ENCODE data around the gene MBNL3. TPM values are rescaled to one million over a fixed set of nuclear protein-coding genes. Genes with fewer than 3 reads are reported as not detected.

MBNL3 gene
- total and polyA plus RNA-seq, 9 of the 15 experiments (the other 6 are each of a cell fraction or from before 2014, with no cell fraction given) = under 0.01 to 0.25 (median 0.16) TPM

- Histone ChIP-seq H3K27me3 (ENCODE audit: control insufficient read depth in 2 of 2, insufficient read depth in 2 of 2, low read length in 2 of 2) (no peaks in the 10 kb centered on the region), H3K79me2 (ENCODE audit: control insufficient read depth, insufficient read depth, low read length) (no peaks in the 10 kb centered on the region), H3K27ac (ENCODE audit: extremely low read depth, low read depth, low read length) (no peak overlapping the region), H4K20me1 (replicated peaks; ENCODE audit: control insufficient read depth, insufficient read depth, low read length) (no peaks in the 10 kb centered on the region), H3K4me2 (ENCODE audit: insufficient read depth, low read length) (no peak overlapping the region), H2AFZ (ENCODE audit: low read depth, low read length) (no peak overlapping the region), H3K36me3 (ENCODE audit: control insufficient read depth, insufficient read depth, low read length) (no peaks in the 10 kb centered on the region), H3K9me3 (replicated peaks; ENCODE audit: control insufficient read depth, insufficient read depth, low read depth, low read length) (no peaks in the 10 kb centered on the region), H3K9ac (ENCODE audit: insufficient read depth in 1 of 2, low read depth in 2 of 2, low read length in 2 of 2) (no peak overlapping the region), H3K4me1 (replicated peaks in 1 of 2; ENCODE audit: control insufficient read depth in 2 of 2, insufficient read depth in 2 of 2, low read length in 2 of 2) (no peaks in the 10 kb centered on the region), H3K9me1 (ENCODE audit: control insufficient read depth, insufficient read depth, low read length) (no peaks in the 10 kb centered on the region), H3K4me3 (no peak overlapping the region)
- in situ Hi-C loops (cut with MboI) = no loop called here
- WGBS (ENCODE audit: insufficient coverage, low coverage, missing lambda C conversion rate) = 0% methylated on average over 3 of the region's 5 CpGs
- BruUV-seq (replicated peaks) = no TSS peak
- ChIA-PET CTCF (ENCODE audit: low intra/inter-chr PET ratio) (no interaction called here), POLR2A (interaction anchor here (0.7 kb wide), 1 partner anchor 243 kb away, joined by 3 read pairs; no protein-coding TSS in a partner anchor)
- intact Hi-C loops (cut with micrococcal nuclease) = no loop called here
- ATAC-seq (no peak), DNase-seq (ENCODE audit: extremely low read depth in 1 of 4, low spot score in 3 of 4) (no peak), FAIRE-seq (no peak)
- TF ChIP-seq THAP12 (CRISPR knock-in tag; IDR thresholded peaks at IDR 0.05) = no peak
- no peak for TF ChIP-seq ZBTB49 (CRISPR knock-in tag; IDR thresholded peaks at IDR 0.05; ENCODE audit: borderline replicate concordance)
- TF ChIP-seq SETDB1 (IDR thresholded peaks at IDR 0.05; ENCODE audit: low read length) = no peak
- no peak for TF ChIP-seq RFX5 (IDR thresholded peaks at IDR 0.05; ENCODE audit: low read depth, low read length)
- no peak for TF ChIP-seq ZFP30 (CRISPR knock-in tag; IDR thresholded peaks at IDR 0.05; ENCODE audit: borderline replicate concordance)
- no peak for TF ChIP-seq PHF8 (IDR thresholded peaks at IDR 0.05; ENCODE audit: borderline replicate concordance, low read length)
- no peak for TF ChIP-seq CHD2 (IDR thresholded peaks at IDR 0.05; ENCODE audit: low read depth, low read length)
Measured at GRCh38 chrX:132443196-132444135, 45.4 kb downstream of the MBNL3 start.
